ENCODE data around the gene STRA6. TPM values are rescaled to one million over a fixed set of nuclear protein-coding genes. Genes with fewer than 3 reads are reported as not detected.

STRA6 gene
- total RNA-seq, 4 donors from 2014 or later, result not detected

DNA sequence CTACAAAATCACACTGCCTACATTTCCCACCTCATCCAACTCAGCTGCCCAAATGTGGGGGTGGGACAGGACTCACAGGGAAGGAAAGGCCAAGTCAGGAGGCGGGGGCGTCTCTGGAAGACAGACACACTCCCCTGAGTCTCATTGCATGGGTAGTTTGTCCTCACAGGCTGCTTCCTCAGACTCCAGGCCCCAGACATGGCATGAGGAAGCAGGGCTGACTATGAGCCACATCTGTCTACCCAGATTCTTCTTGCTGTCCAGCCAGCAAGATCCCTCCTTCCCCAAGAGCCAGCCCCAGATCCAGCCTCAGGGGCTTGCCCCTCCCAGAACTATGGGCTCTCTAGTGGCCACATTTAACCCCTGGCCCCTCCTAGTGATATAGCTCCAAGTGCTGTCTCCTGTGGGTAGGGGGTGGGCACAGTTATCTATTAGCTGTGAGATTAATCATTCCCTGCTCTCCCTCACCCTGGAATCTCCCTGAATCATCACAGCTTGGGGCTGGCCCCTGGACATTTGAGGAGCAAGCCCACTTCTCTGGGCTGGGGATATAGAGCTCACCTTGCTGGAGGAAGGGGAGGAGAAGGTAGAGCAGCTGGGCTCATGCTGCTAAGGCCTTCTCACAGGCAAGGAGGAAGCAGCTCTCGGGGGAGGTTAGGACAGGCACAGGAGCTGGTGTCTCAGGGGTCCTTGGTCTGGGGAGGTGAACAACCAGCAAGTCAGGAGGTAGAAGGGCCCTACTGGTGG, 31.4 kb upstream of the STRA6 start:
- Histone ChIP-seq H3K27ac (peak overlapping the region in 1 of 3 donors; percentile 56), H3K4me3 (replicated peaks in 1 of 3) (no peak overlapping the region), H3K27me3 (no peaks in the 10 kb centered on the region), H3K9me3 (no peaks in the 10 kb centered on the region), H3K4me1 (peaks cover 25 to 57% of the 10 kb centered on the region in 2 donors), H3K36me3 (no peaks in the 10 kb centered on the region)
- DNase-seq, result no peak
- WGBS, 2 donors, result 83 to 95% methylated on average over 2 to 3 of the region's 3 CpGs
- TF ChIP-seq, protein P1, sequence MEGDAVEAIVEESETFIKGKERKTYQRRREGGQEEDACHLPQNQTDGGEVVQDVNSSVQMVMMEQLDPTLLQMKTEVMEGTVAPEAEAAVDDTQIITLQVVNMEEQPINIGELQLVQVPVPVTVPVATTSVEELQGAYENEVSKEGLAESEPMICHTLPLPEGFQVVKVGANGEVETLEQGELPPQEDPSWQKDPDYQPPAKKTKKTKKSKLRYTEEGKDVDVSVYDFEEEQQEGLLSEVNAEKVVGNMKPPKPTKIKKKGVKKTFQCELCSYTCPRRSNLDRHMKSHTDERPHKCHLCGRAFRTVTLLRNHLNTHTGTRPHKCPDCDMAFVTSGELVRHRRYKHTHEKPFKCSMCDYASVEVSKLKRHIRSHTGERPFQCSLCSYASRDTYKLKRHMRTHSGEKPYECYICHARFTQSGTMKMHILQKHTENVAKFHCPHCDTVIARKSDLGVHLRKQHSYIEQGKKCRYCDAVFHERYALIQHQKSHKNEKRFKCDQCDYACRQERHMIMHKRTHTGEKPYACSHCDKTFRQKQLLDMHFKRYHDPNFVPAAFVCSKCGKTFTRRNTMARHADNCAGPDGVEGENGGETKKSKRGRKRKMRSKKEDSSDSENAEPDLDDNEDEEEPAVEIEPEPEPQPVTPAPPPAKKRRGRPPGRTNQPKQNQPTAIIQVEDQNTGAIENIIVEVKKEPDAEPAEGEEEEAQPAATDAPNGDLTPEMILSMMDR (IDR thresholded peaks at IDR 0.05), result no peak
- TF ChIP-seq POLR2A (IDR thresholded peaks at IDR 0.05), result no peak
- intact Hi-C loops (cut with DNase I), result no loop called here

DNA sequence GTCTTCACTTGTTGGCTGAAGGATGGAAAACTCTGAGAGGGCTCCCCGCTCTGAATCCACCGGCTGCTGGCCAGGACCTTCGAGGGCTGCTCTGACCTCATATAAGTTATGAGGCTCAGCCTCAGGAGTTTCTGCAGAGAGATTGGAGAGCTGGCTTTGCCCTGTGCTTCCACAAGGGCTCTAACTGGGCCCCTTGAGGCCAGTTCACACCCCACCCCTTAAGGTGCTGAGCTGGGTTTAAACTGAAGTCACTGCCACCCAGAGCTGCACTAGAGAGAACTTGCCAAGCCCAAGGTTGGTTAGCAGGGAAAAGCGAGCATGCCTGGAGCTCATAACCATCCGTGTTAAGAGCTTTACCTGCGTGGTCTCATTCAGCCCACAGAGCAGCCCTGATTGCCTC, 30.8 kb upstream of the STRA6 start:
- Histone ChIP-seq H3K27me3 (no peaks in the 10 kb centered on the region), H3K36me3 (no peaks in the 10 kb centered on the region), H3K27ac (peak overlapping the region in 1 of 3 donors; percentile 56), H3K9me3 (no peaks in the 10 kb centered on the region), H3K4me3 (replicated peaks in 1 of 3) (no peak overlapping the region), H3K4me1 (peaks cover 26 to 58% of the 10 kb centered on the region in 2 donors)
- TF ChIP-seq POLR2A (IDR thresholded peaks at IDR 0.05), result no peak
- TF ChIP-seq, protein P1 (IDR thresholded peaks at IDR 0.05), result no peak
- WGBS, 2 donors, result 53 to 59% methylated on average over 6 of the region's 6 CpGs
- DNase-seq, result peak; percentile 62 to 77
- intact Hi-C loops (cut with DNase I), result no loop called here

DNA sequence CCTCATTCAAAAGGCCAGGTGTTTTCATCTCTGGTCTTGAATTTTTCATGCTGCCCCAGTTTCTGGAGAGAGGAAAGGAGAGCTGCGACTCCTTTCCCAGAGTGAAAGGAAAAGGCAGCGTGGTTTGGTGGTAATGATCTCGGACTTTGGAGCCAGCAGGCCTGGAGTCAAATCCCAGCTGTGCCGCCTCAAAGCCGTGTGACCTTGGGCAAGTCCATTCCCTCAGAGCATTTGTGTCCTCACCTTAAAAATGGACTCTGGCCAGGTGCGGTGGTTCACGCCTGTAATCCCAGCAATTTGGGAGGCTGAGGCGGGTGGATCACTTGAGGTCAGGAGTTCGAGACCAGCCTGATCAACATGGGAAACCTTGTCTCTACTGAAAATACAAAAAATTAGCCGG, 28.9 kb upstream of the STRA6 start:
- peaks cover 26 to 50% of the 10 kb centered on the region in 2 donors for H3K4me1 ChIP-seq
- TF ChIP-seq, protein P1 (IDR thresholded peaks at IDR 0.05), result no peak
- TF ChIP-seq POLR2A (IDR thresholded peaks at IDR 0.05), result no peak
- intact Hi-C loops (cut with DNase I), result no loop called here
- WGBS, 2 donors, result 93 to 96% methylated on average over 10 of the region's 10 CpGs
- H3K36me3 ChIP-seq, result no peaks in the 10 kb centered on the region
- H3K4me3 ChIP-seq (replicated peaks in 1 of 3), result no peak overlapping the region
- no peaks in the 10 kb centered on the region for H3K27me3 ChIP-seq
- H3K27ac ChIP-seq, result no peak overlapping the region
- no peaks in the 10 kb centered on the region for H3K9me3 ChIP-seq
- no peak for DNase-seq

DNA sequence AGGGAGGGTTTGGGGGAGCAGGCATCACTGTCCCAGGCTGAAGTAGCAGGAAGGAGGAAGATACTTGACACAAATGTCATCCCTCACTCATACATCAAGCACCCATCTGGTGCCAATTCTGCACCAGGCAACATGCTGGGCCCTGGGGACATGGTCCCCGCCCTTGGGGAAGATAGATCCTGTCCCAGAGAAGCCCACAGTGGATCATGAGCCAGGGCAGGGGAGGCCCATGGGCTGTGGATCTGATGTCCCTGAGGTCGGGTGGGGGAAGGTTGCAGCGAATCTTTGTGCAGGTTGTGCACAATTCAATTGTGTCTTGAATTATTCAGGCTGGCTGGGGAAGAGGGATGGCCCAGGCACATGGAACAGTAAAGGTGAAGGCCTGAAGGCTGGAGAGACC, 27.1 kb upstream of the STRA6 start:
- 100% methylated on average over 3 of the region's 3 CpGs; no CpG with 5 or more reads in 1 of the 2 donors for WGBS, 2 donors
- Histone ChIP-seq H3K9me3 (no peaks in the 10 kb centered on the region), H3K4me1 (peaks cover 15 to 32% of the 10 kb centered on the region in 2 donors), H3K27me3 (no peaks in the 10 kb centered on the region), H3K36me3 (no peaks in the 10 kb centered on the region), H3K27ac (no peak overlapping the region), H3K4me3 (replicated peaks in 1 of 3) (no peak overlapping the region)
- no peak for TF ChIP-seq POLR2A (IDR thresholded peaks at IDR 0.05)
- TF ChIP-seq, protein P1 (IDR thresholded peaks at IDR 0.05), result no peak
- intact Hi-C loops (cut with DNase I), result no loop called here
- DNase-seq, result no peak

DNA sequence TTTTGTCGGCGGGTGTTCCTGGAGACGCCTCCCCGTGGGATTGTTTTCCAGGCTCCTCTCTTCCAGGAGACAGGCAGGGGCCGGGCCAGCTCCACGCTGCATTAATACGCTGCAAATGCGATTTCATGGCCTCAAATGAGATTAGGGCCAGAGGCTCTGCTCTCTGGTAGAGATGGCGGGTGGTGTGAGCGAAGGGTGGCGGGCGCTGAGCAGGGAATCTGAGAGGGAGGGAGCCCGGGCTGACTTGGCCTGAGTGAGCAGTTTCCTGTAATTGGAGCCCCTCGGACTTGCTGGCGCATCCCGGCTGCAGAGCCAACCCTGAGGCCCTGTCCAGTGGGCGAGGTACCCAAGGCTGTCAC, 26.1 kb upstream of the STRA6 start:
- intact Hi-C loops (cut with DNase I), result no loop called here
- Histone ChIP-seq H3K27me3 (no peaks in the 10 kb centered on the region), H3K4me3 (replicated peaks in 1 of 3) (no peak overlapping the region), H3K4me1 (peaks cover 14 to 25% of the 10 kb centered on the region in 2 donors), H3K36me3 (no peaks in the 10 kb centered on the region), H3K9me3 (no peaks in the 10 kb centered on the region), H3K27ac (no peak overlapping the region)
- no peak for TF ChIP-seq POLR2A (IDR thresholded peaks at IDR 0.05)
- TF ChIP-seq, protein P1 (IDR thresholded peaks at IDR 0.05), result no peak
- no peak for DNase-seq
- WGBS, 2 donors, result 43 to 62% methylated on average over 16 to 17 of the region's 17 CpGs

Measured in thyroid gland (tissue), 4 donors.